HG03520 (cell line): ENCODE data around the gene ZNF358.
A peak's percentile ranks its signal among the peaks of the same experiment; 100 is the strongest.

Experiments
- ATAC-seq: cut with Tn5 transposase; IDR thresholded peaks from one replicate; pipeline ENCODE4 v1.9.1; 2021; ENCODE audit warnings: mild to moderate bottlenecking, moderate library complexity; ENCODE audit not compliant: unreplicated experiment

ZNF358 gene

GRCh38 chr19:7519361-7520130 is 3.6 kb downstream of the ZNF358 start:
- ATAC-seq, result no peak

GRCh38 chr19:7520131-7521051 is 4.5 kb downstream of the ZNF358 start:
- no peak for ATAC-seq

- no peak for ATAC-seq
These were observed 5.7 kb downstream of the ZNF358 start for GRCh38 chr19:7521551-7522071.

GRCh38 chr19:7522072-7522922 is 6.4 kb downstream of the ZNF358 start, which contains the start of gene MCOLN1:
Gene MCOLN1 (plus strand): TSS chr19:7522624. CDS start chr19:7522751, 127 bp downstream.
- peak; percentile 81 for ATAC-seq

- ATAC-seq, result no peak
These were observed 7.2 kb downstream of the ZNF358 start for GRCh38 chr19:7522923-7523667.

- ATAC-seq, result no peak
These were observed 8.6 kb downstream of the ZNF358 start for GRCh38 chr19:7524523-7524922.

GRCh38 chr19:7524992-7525739 is 9.3 kb downstream of the ZNF358 start:
- no peak for ATAC-seq

GRCh38 chr19:7526059-7526929 is 10.4 kb downstream of the ZNF358 start:
- ATAC-seq, result no peak

- no peak for ATAC-seq
These were observed 11.8 kb downstream of the ZNF358 start for GRCh38 chr19:7527516-7528191.

GRCh38 chr19:7528192-7528519 is 12.3 kb downstream of the ZNF358 start:
- no peak for ATAC-seq

GRCh38 chr19:7528522-7529245 is 12.8 kb downstream of the ZNF358 start:
- ATAC-seq, result no peak

- ATAC-seq, result no peak
These were observed 13.3 kb downstream of the ZNF358 start for GRCh38 chr19:7529246-7529600.

- no peak for ATAC-seq
These were observed 13.9 kb downstream of the ZNF358 start for GRCh38 chr19:7529610-7530490.

GRCh38 chr19:7533281-7533885 is 17.5 kb downstream of the ZNF358 start:
- no peak for ATAC-seq

- ATAC-seq, result no peak
These were observed 18.1 kb downstream of the ZNF358 start for GRCh38 chr19:7533925-7534480.
